ENCODE data around the gene BCS1L. TPM values are rescaled to one million over a fixed set of nuclear protein-coding genes. Genes with fewer than 3 reads are reported as not detected.
A peak's percentile ranks its signal among the peaks of the same experiment; 100 is the strongest.

Gene BCS1L
- total RNA-seq (10 to 100 TPM; 16.1 to 54.6 (median 41.4) TPM), polyA plus RNA-seq (10 to 100 TPM; 39.2 to 97.9 (median 84.2) TPM)
- long read RNA-seq, donor 1, partial matches to known transcripts = 6 of 11 reads
- long read RNA-seq, donor 1, other reads (novel, unspliced or antisense) = 0 of 11 reads
- long read RNA-seq, donor 2, transcript BCS1L-201 (8 exons, 1,454 nt) = major isoform, 6 of 30 reads
- long read RNA-seq, donor 2, partial matches to known transcripts = 12 of 30 reads
- long read RNA-seq, donor 2, other reads (novel, unspliced or antisense) = 9 of 30 reads
- long read RNA-seq, donor 3, transcript BCS1L-201 (8 exons, 1,454 nt) = major isoform, 8 of 8 reads
- long read RNA-seq, donor 3, partial matches to known transcripts = 0 of 8 reads
- long read RNA-seq, donor 3, other reads (novel, unspliced or antisense) = 0 of 8 reads
- long read RNA-seq, donor 4, transcript BCS1L-201 (8 exons, 1,454 nt) = major isoform, 10 of 24 reads
- long read RNA-seq, donor 4, partial matches to known transcripts = 1 of 24 reads
- long read RNA-seq, donor 4, other reads (novel, unspliced or antisense) = 12 of 24 reads
- long read RNA-seq, donor 5, transcript BCS1L-201 (8 exons, 1,454 nt) = major isoform, 27 of 51 reads
- long read RNA-seq, donor 5, partial matches to known transcripts = 5 of 51 reads
- long read RNA-seq, donor 5, other reads (novel, unspliced or antisense) = 15 of 51 reads
- long read RNA-seq, donor 6, transcript BCS1L-201 (8 exons, 1,454 nt) = major isoform, 8 of 17 reads
- long read RNA-seq, donor 6, partial matches to known transcripts = 2 of 17 reads
- long read RNA-seq, donor 6, other reads (novel, unspliced or antisense) = 5 of 17 reads
- long read RNA-seq, donor 7, partial matches to known transcripts = 0 of 2 reads
- long read RNA-seq, donor 7, other reads (novel, unspliced or antisense) = 0 of 2 reads
- long read RNA-seq, donor 8, transcript BCS1L-201 (8 exons, 1,454 nt) = major isoform, 8 of 33 reads
- long read RNA-seq, donor 8, partial matches to known transcripts = 7 of 33 reads
- long read RNA-seq, donor 8, other reads (novel, unspliced or antisense) = 18 of 33 reads
- long read RNA-seq, donor 9, partial matches to known transcripts = 0 of 4 reads
- long read RNA-seq, donor 9, other reads (novel, unspliced or antisense) = 0 of 4 reads
- long read RNA-seq, donor 10, partial matches to known transcripts = 0 of 4 reads
- long read RNA-seq, donor 10, other reads (novel, unspliced or antisense) = 0 of 4 reads

- intact Hi-C loops (cut with DNase I) = no loop called here
- H3K9me3 ChIP-seq (replicated peaks in 1 of 3) = no peaks in the 10 kb centered on the region
- peaks cover 0 to 52% of the 10 kb centered on the region in 2 donors for H3K36me3 ChIP-seq (replicated peaks in 1 of 2)
- H3K27me3 ChIP-seq = no peaks in the 10 kb centered on the region
- 0 to 1% (median 0%) methylated on average over 11 to 49 of the region's 49 CpGs for WGBS, 4 donors
- peak; percentile 89 to 95 (median 91) for DNase-seq
- peak within 1 kb of the TSS in 1 of 5 donors; percentile 65 for H3K27ac ChIP-seq
- peaks cover 0 to 12% of the 10 kb centered on the region in 2 donors for H3K4me1 ChIP-seq (replicated peaks in 1 of 2)
- TF ChIP-seq POLR2A (IDR thresholded peaks at IDR 0.05) (peak in 1 of 2 donors; percentile 71), CTCF (IDR thresholded peaks at IDR 0.05) (no peak)
- H3K4me3 ChIP-seq = peak within 1 kb of the TSS; percentile 52 to 96 (median 76)
Measured at GRCh38 chr2:218659258-218659987, at the start of gene BCS1L, which contains the start of gene ZNF142. Gene BCS1L, plus strand, starts transcription at chr2:218659683. Its CDS starts 1,305 bp downstream, at chr2:218660988. Gene ZNF142, minus strand, starts transcription at chr2:218659623. Its CDS starts 3,194 bp downstream, at chr2:218656429.

- no peak overlapping the region for H3K27ac ChIP-seq
- WGBS, 4 donors = 81 to 90% (median 86%) methylated on average over 4 to 6 of the region's 6 CpGs
- no peaks in the 10 kb centered on the region for H3K27me3 ChIP-seq
- H3K9me3 ChIP-seq (replicated peaks in 1 of 3) = no peaks in the 10 kb centered on the region
- H3K4me3 ChIP-seq = no peak overlapping the region
- H3K36me3 ChIP-seq (replicated peaks in 1 of 2) = no peaks in the 10 kb centered on the region
- no peaks in the 10 kb centered on the region for H3K4me1 ChIP-seq (replicated peaks in 1 of 2)
- intact Hi-C loops (cut with DNase I) = no loop called here
- DNase-seq = no peak
- TF ChIP-seq CTCF (IDR thresholded peaks at IDR 0.05) = no peak
- no peak for TF ChIP-seq POLR2A (IDR thresholded peaks at IDR 0.05)
Measured at GRCh38 chr2:218615868-218616315, 43.6 kb upstream of the BCS1L start.

- intact Hi-C loops (cut with DNase I) = no loop called here
- Histone ChIP-seq H3K4me1 (replicated peaks in 1 of 2) (no peaks in the 10 kb centered on the region), H3K27me3 (no peaks in the 10 kb centered on the region), H3K4me3 (no peak overlapping the region), H3K36me3 (replicated peaks in 1 of 2) (no peaks in the 10 kb centered on the region), H3K27ac (no peak overlapping the region), H3K9me3 (replicated peaks in 1 of 3) (no peaks in the 10 kb centered on the region)
- no peak for DNase-seq
- TF ChIP-seq CTCF (IDR thresholded peaks at IDR 0.05) (no peak), POLR2A (IDR thresholded peaks at IDR 0.05) (no peak)
- whole genome bisulfite sequencing, 4 donors = 86 to 91% (median 89%) methylated on average over 6 to 9 of the region's 9 CpGs
Measured at GRCh38 chr2:218618102-218618860, 41.2 kb upstream of the BCS1L start.

Measured in adrenal gland (tissue), 19 donors.